ENCODE results near the gene SH2D4B. TPM values are rescaled to one million over a fixed set of nuclear protein-coding genes. Genes with fewer than 3 reads are reported as not detected.

Gene SH2D4B
- total RNA-seq, 1 experiment from 2014 or later: 0.07 TPM

GRCh38 chr10:80649183-80649582 lies 111.5 kb downstream of the SH2D4B start:
- H3K14ac ChIP-seq (ENCODE audit: insufficient read depth, low read length): no peak overlapping the region
- H2AK5ac ChIP-seq (ENCODE audit: insufficient read length, low read length): no peak overlapping the region
- DNase-seq: no peak
- H4K91ac ChIP-seq (ENCODE audit: insufficient read length, low read depth, low read length): no peak overlapping the region
- no peak overlapping the region for H2BK120ac ChIP-seq (ENCODE audit: low read depth, low read length, poor library complexity, severe bottlenecking)
- no peaks in the 10 kb centered on the region for H4K20me1 ChIP-seq (ENCODE audit: control insufficient read depth, insufficient read depth, insufficient read length)
- H3K79me1 ChIP-seq (ENCODE audit: insufficient read depth, low read depth, low read length, poor library complexity, severe bottlenecking): no peaks in the 10 kb centered on the region
- no peak overlapping the region for H3K4me2 ChIP-seq (ENCODE audit: insufficient read depth, insufficient read length, low read length)
- no peaks in the 10 kb centered on the region for H3K4me1 Mint-ChIP-seq
- no peak overlapping the region for H2BK15ac ChIP-seq (ENCODE audit: low read depth, low read length)
- no peak overlapping the region for H4K5ac ChIP-seq (ENCODE audit: insufficient read length, low read depth, low read length)
- no peak overlapping the region for H3K4me3 Mint-ChIP-seq
- H3K56ac ChIP-seq (ENCODE audit: insufficient read length, low read depth, low read length): no peak overlapping the region
- H3K9me3 ChIP-seq (ENCODE audit: control insufficient read depth, low read depth, low read length): no peaks in the 10 kb centered on the region
- no peak overlapping the region for H3K27ac ChIP-seq (ENCODE audit: insufficient read length, low read depth, low read length)
- no peak overlapping the region for H3K23ac ChIP-seq (ENCODE audit: insufficient read length, low read depth, low read length)
- H3K18ac ChIP-seq (ENCODE audit: insufficient read length, low read depth, low read length): no peak overlapping the region
- H3K23me2 ChIP-seq (ENCODE audit: insufficient read length, low read depth, low read length, poor library complexity, severe bottlenecking): no peaks in the 10 kb centered on the region
- no peak overlapping the region for H2BK5ac ChIP-seq (ENCODE audit: insufficient read length, low read length)
- H3T11ph ChIP-seq (ENCODE audit: low read length): no peak overlapping the region
- H3K9ac ChIP-seq (ENCODE audit: extremely low read depth, insufficient read length, low read length): no peak overlapping the region
- peaks cover 0 to 10% of the 10 kb centered on the region in 2 experiments; a peak in 4 of 5 replicates for H3K9me3 Mint-ChIP-seq
- H3K4me1 ChIP-seq (ENCODE audit: insufficient read depth, low read length): no peaks in the 10 kb centered on the region
- H3K27me3 ChIP-seq (ENCODE audit: insufficient read depth, low read length): no peaks in the 10 kb centered on the region
- H3K27ac Mint-ChIP-seq: no peak overlapping the region
- TF ChIP-seq CTCF (conservative IDR thresholded peaks at IDR 0.05): no peak
- no peak overlapping the region for H2BK12ac ChIP-seq (ENCODE audit: insufficient read length, low read depth, low read length)
- H3K79me2 ChIP-seq (ENCODE audit: insufficient read depth, low read length): no peaks in the 10 kb centered on the region
- no peak overlapping the region for H2BK20ac ChIP-seq (ENCODE audit: low read depth, low read length, poor library complexity, severe bottlenecking)
- H3K36me3 Mint-ChIP-seq (ENCODE audit: insufficient read depth in 1 of 3, low read depth in 3 of 3): peaks cover 0 to 3% (median 0%) of the 10 kb centered on the region in 3 experiments; a peak in 4 of 7 replicates
- no peak overlapping the region for H4K8ac ChIP-seq (replicated peaks; ENCODE audit: insufficient read length, low read depth, low read length)
- no peak overlapping the region for H3K4ac ChIP-seq (ENCODE audit: low read depth, low read length)
- H3K27me3 Mint-ChIP-seq (ENCODE audit: low read depth): peaks cover 2% of the 10 kb centered on the region
- WGBS (ENCODE audit: extremely low coverage, insufficient read length, low lambda C conversion rate): no CpG with 5 or more reads among the region's 6 CpGs
- H2AFZ ChIP-seq (ENCODE audit: low read length): no peak overlapping the region
